H9 (cell line): ENCODE results near the gene PCOLCE2. TPM values are rescaled to one million over a fixed set of nuclear protein-coding genes. Genes with fewer than 3 reads are reported as not detected.

Experiments
- DNase-seq: peaks from one replicate; pipeline ENCODE4 v3.0.0-alpha.2; 2017
- H2AFZ ChIP-seq: one replicate; pipeline ENCODE4 v1.6.1; 2013; ENCODE audit warnings: mild to moderate bottlenecking, low read length, control low read depth, moderate library complexity
- H2AK5ac ChIP-seq: 2 replicates; pipeline ENCODE4 v1.6.1; 2013; ENCODE audit warnings: low read length, control low read depth, mixed read lengths; ENCODE audit not compliant: insufficient read length
- H2BK120ac ChIP-seq: one replicate; pipeline ENCODE4 v1.6.1; 2013; ENCODE audit warnings: low read depth, mild to moderate bottlenecking, low read length, control low read depth, inconsistent platforms; ENCODE audit not compliant: poor library complexity, severe bottlenecking
- H2BK12ac ChIP-seq: 2 replicates; pipeline ENCODE4 v1.6.1; 2013; ENCODE audit warnings: low read length, control low read depth, mixed read lengths, low read depth; ENCODE audit not compliant: insufficient read length
- H2BK15ac ChIP-seq: 2 replicates; pipeline ENCODE4 v1.6.1; 2013; ENCODE audit warnings: low read depth, low read length, control low read depth
- H2BK20ac ChIP-seq: one replicate; pipeline ENCODE4 v1.6.1; 2013; ENCODE audit warnings: low read depth, mild to moderate bottlenecking, low read length, control low read depth, inconsistent platforms; ENCODE audit not compliant: poor library complexity, severe bottlenecking
- H2BK5ac ChIP-seq: 2 replicates; pipeline ENCODE4 v1.6.1; 2013; ENCODE audit warnings: low read length, control low read depth, mixed read lengths; ENCODE audit not compliant: insufficient read length
- H3K14ac ChIP-seq: 2 replicates; pipeline ENCODE4 v1.6.1; 2013; ENCODE audit warnings: low read length, control low read depth; ENCODE audit not compliant: insufficient read depth
- H3K18ac ChIP-seq: 2 replicates; pipeline ENCODE4 v1.6.1; 2013; ENCODE audit warnings: low read depth, mild to moderate bottlenecking, mixed read lengths, low read length, control low read depth; ENCODE audit not compliant: insufficient read length
- H3K23ac ChIP-seq: 2 replicates; pipeline ENCODE4 v1.6.1; 2013; ENCODE audit warnings: low read length, control low read depth, mixed read lengths, low read depth; ENCODE audit not compliant: insufficient read length
- H3K23me2 ChIP-seq: 2 replicates; pipeline ENCODE4 v1.6.1; 2013; ENCODE audit warnings: low read depth, mild to moderate bottlenecking, mixed read lengths, low read length, control low read depth; ENCODE audit not compliant: insufficient read length, poor library complexity, severe bottlenecking
- H3K27ac ChIP-seq: 2 replicates; pipeline ENCODE4 v1.5.1; 2013; ENCODE audit warnings: low read length, control low read depth, mixed read lengths, low read depth; ENCODE audit not compliant: insufficient read length
- H3K27me3 ChIP-seq: 2 replicates; pipeline ENCODE4 v1.6.1; 2013; ENCODE audit warnings: low read length, control low read depth, inconsistent platforms; ENCODE audit not compliant: insufficient read depth
- H3K4ac ChIP-seq: 2 replicates; pipeline ENCODE4 v1.6.1; 2013; ENCODE audit warnings: low read depth, mild to moderate bottlenecking, control low read depth, inconsistent platforms, low read length, moderate library complexity
- H3K4me1 ChIP-seq: 2 replicates; pipeline ENCODE4 v1.6.1; 2013; ENCODE audit warnings: low read length, control low read depth, inconsistent platforms; ENCODE audit not compliant: insufficient read depth
- H3K4me2 ChIP-seq: 2 replicates; pipeline ENCODE4 v1.6.1; 2013; ENCODE audit warnings: low read length, control low read depth, mixed read lengths; ENCODE audit not compliant: insufficient read length, insufficient read depth
- H3K56ac ChIP-seq: 2 replicates; pipeline ENCODE4 v1.6.1; 2013; ENCODE audit warnings: low read depth, mild to moderate bottlenecking, mixed read lengths, low read length, control low read depth; ENCODE audit not compliant: insufficient read length
- H3K79me1 ChIP-seq: 2 replicates; pipeline ENCODE4 v1.6.1; 2013; ENCODE audit warnings: low read depth, mild to moderate bottlenecking, moderate library complexity, low read length, control low read depth, inconsistent platforms; ENCODE audit not compliant: insufficient read depth, poor library complexity, severe bottlenecking
- H3K79me2 ChIP-seq: 2 replicates; pipeline ENCODE4 v1.6.1; 2013; ENCODE audit warnings: low read length, control low read depth, inconsistent platforms; ENCODE audit not compliant: insufficient read depth
- H3K9ac ChIP-seq: 2 replicates; pipeline ENCODE4 v1.6.1; 2013; ENCODE audit warnings: low read length, control low read depth, mixed read lengths; ENCODE audit not compliant: insufficient read length; ENCODE audit errors: extremely low read depth
- H3K9me3 ChIP-seq: one replicate; pipeline ENCODE4 v1.6.1; 2013; ENCODE audit warnings: low read depth, low read length, inconsistent platforms; ENCODE audit not compliant: control insufficient read depth
- H3T11ph ChIP-seq: one replicate; pipeline ENCODE4 v1.6.1; 2013; ENCODE audit warnings: mild to moderate bottlenecking, low read length, control low read depth, inconsistent platforms
- H4K20me1 ChIP-seq: one replicate; pipeline ENCODE4 v1.6.1; 2013; ENCODE audit not compliant: control insufficient read depth, insufficient read length, insufficient read depth
- H4K5ac ChIP-seq: 2 replicates; pipeline ENCODE4 v1.6.1; 2013; ENCODE audit warnings: low read depth, mild to moderate bottlenecking, mixed read lengths, low read length, control low read depth; ENCODE audit not compliant: insufficient read length
- H4K8ac ChIP-seq: replicated peaks from 2 replicates; pipeline ENCODE4 v1.6.1; 2013; ENCODE audit warnings: low read length, control low read depth, mixed read lengths, low read depth; ENCODE audit not compliant: insufficient read length
- H4K91ac ChIP-seq: 2 replicates; pipeline ENCODE4 v1.6.1; 2013; ENCODE audit warnings: low read depth, mild to moderate bottlenecking, moderate library complexity, mixed read lengths, low read length, control low read depth; ENCODE audit not compliant: insufficient read length
- H3K27ac Mint-ChIP-seq, 3 experiments: 2 replicates in 2 of 3; 3 replicates in 1 of 3; pipeline ENCODE4 v1.8.0; 2020 to 2021; ENCODE audit warnings: mixed read lengths in 3 of 3, mild to moderate bottlenecking in 1 of 3, moderate library complexity in 1 of 3
- H3K27me3 Mint-ChIP-seq: 2 replicates; pipeline ENCODE4 v1.8.0; 2021; ENCODE audit warnings: low read depth, mild to moderate bottlenecking, moderate library complexity, mixed read lengths
- H3K36me3 Mint-ChIP-seq, 3 experiments: 2 replicates in 2 of 3; 3 replicates in 1 of 3; pipeline ENCODE4 v1.8.0; 2020 to 2021; ENCODE audit warnings: low read depth in 3 of 3, mixed read lengths in 3 of 3; ENCODE audit not compliant: insufficient read depth in 1 of 3
- H3K4me1 Mint-ChIP-seq, 2 experiments: 2 replicates each; pipeline ENCODE4 v1.8.0; 2020; ENCODE audit warnings: mixed read lengths in 2 of 2
- H3K4me3 Mint-ChIP-seq, 2 experiments: 2 replicates in 1 of 2; 3 replicates in 1 of 2; pipeline ENCODE4 v1.8.0; 2020 to 2021; ENCODE audit warnings: mild to moderate bottlenecking in 2 of 2, mixed read lengths in 2 of 2, moderate library complexity in 1 of 2
- H3K9me3 Mint-ChIP-seq, 2 experiments: 2 replicates in 1 of 2; 3 replicates in 1 of 2; pipeline ENCODE4 v1.8.0; 2020; ENCODE audit warnings: mild to moderate bottlenecking in 2 of 2, mixed read lengths in 2 of 2, moderate library complexity in 1 of 2
- CTCF ChIP-seq: fragments of 200-600 bp; sonication (generic); conservative IDR thresholded peaks from 3 replicates; pipeline ENCODE4 v1.8.0; 2021; ENCODE audit warnings: antibody characterized with exemption, mild to moderate bottlenecking
- WGBS: extraction: QIAGEN DNeasy Blood & Tissue Kit; methylation state at CpG from one replicate; pipeline ENCODE4 v1.1.7; 2013; ENCODE audit warnings: missing lambda C conversion rate, low lambda C conversion rate, mixed read lengths; ENCODE audit not compliant: insufficient read length; ENCODE audit errors: extremely low coverage; 5-methylcytosine and 5-hydroxymethylcytosine counted together
- total RNA-seq: library from RNA; stranded (reverse); gene quantifications from 2 replicates; pipeline ENCODE4 v1.2.1, GENCODE V29; 2021

Gene PCOLCE2
- total RNA-seq, 1 experiment from 2014 or later = 9.2 TPM

DNA sequence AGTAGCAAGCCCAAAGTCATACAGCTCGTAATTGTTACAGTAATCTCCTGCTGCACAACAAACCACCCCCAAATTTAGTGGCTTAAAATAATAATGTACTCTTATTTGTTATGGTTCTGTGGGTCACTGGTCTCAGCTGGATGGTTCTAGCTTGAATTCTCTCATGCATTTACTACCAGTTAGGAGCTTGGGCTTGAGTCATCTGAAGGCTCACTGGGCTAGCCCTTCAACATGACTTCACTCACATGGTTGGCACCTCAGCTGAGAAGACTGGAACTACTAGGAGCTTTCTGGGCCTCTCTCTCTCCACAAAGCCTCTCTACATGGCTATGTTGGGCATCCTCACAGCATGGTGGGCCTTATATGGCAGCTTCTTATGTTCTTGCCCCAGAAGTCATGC, 12.5 kb downstream of the PCOLCE2 start:
- Histone ChIP-seq H2AFZ (no peak overlapping the region), H3K23ac (no peak overlapping the region), H3T11ph (no peak overlapping the region), H4K5ac (no peak overlapping the region), H2BK15ac (no peak overlapping the region), H3K18ac (no peak overlapping the region), H2BK12ac (no peak overlapping the region), H3K27me3 (no peaks in the 10 kb centered on the region), H2BK20ac (no peak overlapping the region), H2AK5ac (no peak overlapping the region), H3K9me3 (no peaks in the 10 kb centered on the region), H3K4ac (no peak overlapping the region), H3K56ac (no peak overlapping the region), H3K79me2 (no peaks in the 10 kb centered on the region; the same call in 1 of the 2 replicates), H3K79me1 (no peaks in the 10 kb centered on the region), H3K4me2 (no peak overlapping the region), H4K20me1 (no peaks in the 10 kb centered on the region), H3K4me1 (no peaks in the 10 kb centered on the region), H4K8ac (no peak overlapping the region), H3K14ac (no peak overlapping the region), H3K27ac (no peak overlapping the region), H4K91ac (no peak overlapping the region), H2BK5ac (no peak overlapping the region), H2BK120ac (no peak overlapping the region), H3K9ac (no peak overlapping the region), H3K23me2 (no peaks in the 10 kb centered on the region)
- Mint-ChIP-seq H3K9me3 (no peaks in the 10 kb centered on the region), H3K27ac (peak overlapping the region in 1 of 3 experiments; percentile 75; a peak in 1 of 7 replicates), H3K4me1 (peaks cover 7 to 15% of the 10 kb centered on the region in 2 experiments; a peak in 3 of 4 replicates), H3K36me3 (peaks cover 0 to 5% (median 0%) of the 10 kb centered on the region in 3 experiments; a peak in 1 of 7 replicates), H3K4me3 (no peak overlapping the region), H3K27me3 (no peaks in the 10 kb centered on the region)
- no CpG with 5 or more reads among the region's 1 CpG for WGBS
- no peak for TF ChIP-seq CTCF
- no peak for DNase-seq
